GM20000 (cell line): ENCODE data around the gene CDK5RAP2.
"Not testable (repeated sequence)": the region's sequence is repeated elsewhere in the genome, so short reads cannot be mapped to it uniquely, and the experiment has no call there.

Experiments
- DNase-seq: peaks from one replicate; pipeline ENCODE4 v3.0.0; 2012; ENCODE audit warnings: low spot score
- TF ChIP-seq, protein P1 (sequence below): IDR thresholded peaks from 2 replicates; pipeline ENCODE4 v1.5.1; 2012; ENCODE audit warnings: mild to moderate bottlenecking, control low read depth; ENCODE audit errors: extremely low read depth, missing control alignments

Gene CDK5RAP2

DNA sequence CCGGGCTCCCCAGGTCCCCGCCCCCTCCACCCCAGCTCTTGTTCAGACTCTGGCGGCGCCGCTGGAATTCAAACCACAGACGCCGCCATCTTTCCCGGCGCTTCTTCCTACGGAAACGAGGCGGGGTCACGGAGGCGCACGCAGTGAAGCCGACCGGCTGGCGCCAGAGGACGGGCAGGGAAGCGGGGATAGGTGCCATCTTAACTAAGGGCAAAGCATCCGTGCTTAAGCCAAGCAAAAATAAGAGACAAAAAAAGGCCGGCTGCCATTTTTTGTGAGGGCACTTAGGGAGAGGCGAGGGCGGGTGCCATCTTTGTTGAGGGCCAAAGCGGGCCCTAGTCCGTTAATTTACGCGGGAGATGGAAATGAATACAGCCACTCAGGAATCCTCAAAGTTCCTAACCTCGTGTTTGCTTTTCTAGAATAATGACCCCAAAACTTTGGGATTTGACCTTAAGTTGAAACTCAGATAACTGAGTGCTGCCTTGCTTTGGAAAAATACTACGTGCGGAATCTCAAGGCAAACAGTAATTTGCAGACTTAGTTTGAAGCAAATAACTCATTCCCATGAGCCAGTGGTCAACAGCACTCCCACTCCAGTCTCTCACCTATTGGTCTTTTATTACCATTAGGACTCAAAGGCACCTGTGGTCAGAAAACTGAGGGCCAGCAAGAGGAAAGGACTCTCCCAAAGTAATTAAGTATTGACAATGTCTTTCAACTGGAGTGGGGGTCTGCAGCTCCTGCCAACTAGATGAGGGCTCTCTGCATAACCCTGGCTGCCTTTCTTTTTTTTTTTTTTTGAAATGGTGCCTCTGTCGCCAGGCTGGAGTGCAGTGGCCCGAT, at the start of gene CDK5RAP2:
Gene CDK5RAP2, minus strand, starts transcription at position 117 of the 846 bp plus-strand sequence. CDS start 189 bp downstream, outside the sequence.
- peak; percentile 90 for DNase-seq

DNA sequence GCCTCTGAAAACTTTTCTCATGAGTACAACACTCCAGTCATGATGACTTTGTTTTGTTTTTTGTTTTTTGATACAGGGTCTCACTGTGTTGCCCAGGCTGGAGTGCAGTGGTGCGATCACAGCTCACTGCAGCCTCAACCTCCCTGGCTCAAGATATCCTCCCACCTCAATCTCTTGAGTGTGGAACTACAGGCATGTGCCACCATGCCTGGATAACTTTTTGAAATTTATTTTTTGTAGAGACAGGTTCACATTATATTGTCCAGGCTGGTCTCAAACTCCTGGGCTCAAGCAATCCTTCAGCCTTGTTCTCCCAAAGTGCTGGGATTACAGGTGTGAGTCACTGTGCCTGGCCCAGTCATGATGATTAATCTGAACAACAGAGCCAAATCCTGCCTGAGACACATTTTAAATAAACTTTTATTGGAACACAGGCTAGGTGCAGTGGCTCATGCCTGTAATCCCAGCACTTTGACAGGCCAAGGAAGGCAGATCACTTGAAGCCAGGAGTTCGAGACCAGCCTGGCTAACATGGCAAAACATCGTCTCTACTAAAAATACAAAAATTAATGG, 49.0 kb upstream of the CDK5RAP2 start:
- not testable (repeated sequence) for DNase-seq

More for the DNA sequence above, at the start of gene CDK5RAP2:
- TF ChIP-seq, protein P1, sequence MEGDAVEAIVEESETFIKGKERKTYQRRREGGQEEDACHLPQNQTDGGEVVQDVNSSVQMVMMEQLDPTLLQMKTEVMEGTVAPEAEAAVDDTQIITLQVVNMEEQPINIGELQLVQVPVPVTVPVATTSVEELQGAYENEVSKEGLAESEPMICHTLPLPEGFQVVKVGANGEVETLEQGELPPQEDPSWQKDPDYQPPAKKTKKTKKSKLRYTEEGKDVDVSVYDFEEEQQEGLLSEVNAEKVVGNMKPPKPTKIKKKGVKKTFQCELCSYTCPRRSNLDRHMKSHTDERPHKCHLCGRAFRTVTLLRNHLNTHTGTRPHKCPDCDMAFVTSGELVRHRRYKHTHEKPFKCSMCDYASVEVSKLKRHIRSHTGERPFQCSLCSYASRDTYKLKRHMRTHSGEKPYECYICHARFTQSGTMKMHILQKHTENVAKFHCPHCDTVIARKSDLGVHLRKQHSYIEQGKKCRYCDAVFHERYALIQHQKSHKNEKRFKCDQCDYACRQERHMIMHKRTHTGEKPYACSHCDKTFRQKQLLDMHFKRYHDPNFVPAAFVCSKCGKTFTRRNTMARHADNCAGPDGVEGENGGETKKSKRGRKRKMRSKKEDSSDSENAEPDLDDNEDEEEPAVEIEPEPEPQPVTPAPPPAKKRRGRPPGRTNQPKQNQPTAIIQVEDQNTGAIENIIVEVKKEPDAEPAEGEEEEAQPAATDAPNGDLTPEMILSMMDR: no peak

DNA sequence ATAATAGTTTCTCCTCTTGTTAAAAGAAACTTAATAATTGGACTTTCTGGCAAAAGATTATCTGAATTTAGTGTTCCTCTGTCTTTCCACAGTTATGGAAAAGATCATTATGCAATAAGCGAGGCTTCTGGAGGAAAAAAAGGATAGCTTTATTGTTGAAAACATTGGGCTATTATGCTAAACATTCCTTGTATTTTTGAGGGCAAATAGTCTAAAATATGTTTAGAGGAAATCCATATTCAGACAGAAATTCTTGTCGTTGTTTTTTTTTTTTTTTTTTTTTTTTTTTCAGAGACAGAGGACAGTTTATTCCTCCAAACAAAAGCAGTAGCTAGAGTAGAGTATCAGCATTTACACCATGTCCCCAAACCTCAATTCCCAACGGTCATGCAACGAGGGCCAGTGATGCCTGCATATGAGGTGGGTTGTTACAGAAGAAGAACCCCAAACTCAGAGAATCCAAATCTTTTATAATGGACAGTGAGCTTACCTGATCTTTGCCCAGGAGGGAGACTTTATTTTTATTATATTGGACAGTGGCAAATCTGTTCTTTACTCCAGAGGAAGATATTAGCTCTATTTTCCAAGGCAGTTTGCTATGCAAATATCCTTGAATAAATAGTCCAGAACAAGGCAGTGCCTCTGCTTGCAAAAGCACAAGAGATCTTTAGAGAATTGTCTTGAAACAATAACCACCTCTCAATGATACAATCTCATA, 48.4 kb upstream of the CDK5RAP2 start:
- DNase-seq: no peak

DNA sequence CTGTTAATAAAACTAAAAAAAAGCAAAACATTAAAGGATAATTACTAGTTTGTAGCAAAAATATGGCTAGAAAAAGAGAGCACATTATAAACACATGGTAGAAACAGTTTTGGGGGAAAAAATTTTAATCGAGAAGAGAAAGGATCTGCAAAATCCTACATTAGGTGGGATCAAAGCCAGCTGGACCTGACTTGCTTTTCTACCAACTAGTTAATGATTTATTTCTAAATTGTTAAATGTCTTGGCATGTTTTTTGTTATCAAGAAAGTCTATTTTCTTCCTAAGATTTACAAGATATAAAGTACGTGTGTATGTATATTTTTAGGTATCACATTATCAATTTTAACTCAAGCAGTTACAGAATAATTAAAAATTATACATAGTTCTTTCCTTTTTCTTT, 47.1 kb upstream of the CDK5RAP2 start:
- no peak for DNase-seq
- TF ChIP-seq, protein P1: no peak

More for the DNA sequence above, 48.4 kb upstream of the CDK5RAP2 start:
- TF ChIP-seq, protein P1: no peak

DNA sequence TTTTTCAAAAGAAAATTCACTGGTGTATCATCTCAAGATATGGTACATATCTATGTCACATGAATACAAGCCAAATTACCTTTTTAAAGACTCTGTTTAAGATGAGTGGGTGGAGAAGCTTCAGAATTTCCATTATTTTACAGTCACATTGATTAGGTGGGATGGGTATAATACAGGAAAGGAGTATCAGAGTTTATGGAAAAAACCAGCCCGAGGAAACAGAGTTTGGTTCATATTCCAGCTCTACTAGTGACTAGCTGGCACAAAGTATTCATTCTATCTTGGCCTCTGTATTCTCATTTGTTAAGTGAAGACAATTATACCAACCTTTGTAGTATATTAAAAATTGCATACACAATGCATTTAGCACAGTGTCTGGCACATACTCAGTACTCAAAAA, 46.5 kb upstream of the CDK5RAP2 start:
- DNase-seq: no peak
- TF ChIP-seq, protein P1: no peak

DNA sequence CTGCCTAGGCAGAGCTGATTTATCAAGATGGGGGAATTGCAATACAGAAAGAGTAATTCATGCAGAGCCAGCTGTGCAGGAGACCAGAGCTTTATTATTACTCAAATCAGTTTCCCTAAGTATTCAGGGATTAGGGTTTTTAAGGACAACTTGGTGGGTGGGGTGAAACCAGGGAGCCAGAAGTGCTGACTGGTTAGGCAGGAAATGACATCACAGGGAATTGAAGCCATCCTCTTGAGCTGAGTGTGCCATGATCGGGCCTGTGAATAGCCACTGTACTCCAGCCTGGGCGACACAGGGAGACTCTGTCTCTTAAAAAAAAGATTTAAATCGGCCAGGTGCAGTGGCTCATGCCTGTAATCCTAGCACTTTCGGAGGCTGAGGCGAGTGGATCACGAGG, 45.3 kb upstream of the CDK5RAP2 start:
- TF ChIP-seq, protein P1: no peak
- no peak for DNase-seq

DNA sequence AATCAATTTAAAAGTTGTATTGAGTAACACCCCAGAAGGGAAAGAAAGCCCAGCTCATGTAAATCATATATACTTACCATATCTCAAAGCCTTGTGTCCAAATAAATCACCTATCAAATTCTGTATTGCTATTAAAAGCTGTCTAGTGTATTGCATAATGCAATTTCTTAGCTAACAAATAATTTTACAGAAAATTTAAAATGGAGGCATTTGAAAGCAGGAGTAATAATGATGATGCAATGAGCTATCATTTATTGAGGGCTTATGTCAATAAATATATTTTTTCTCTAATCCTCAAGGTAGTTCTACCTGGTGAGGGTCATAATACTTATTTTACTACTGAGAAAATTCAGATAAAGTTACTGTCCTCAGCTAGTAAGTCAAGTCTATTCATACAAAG, 42.8 kb upstream of the CDK5RAP2 start:
- DNase-seq: no peak
- TF ChIP-seq, protein P1: no peak
